ENCODE results near the gene CASZ1. TPM values are rescaled to one million over a fixed set of nuclear protein-coding genes. Genes with fewer than 3 reads are reported as not detected.

Gene CASZ1
- total RNA-seq, 2 donors from 2014 or later, result 90.9 to 96.9 TPM

GRCh38 chr1:10617318-10617717 is 179.1 kb downstream of the CASZ1 start:
- DNase-seq (ENCODE audit: low spot score), result no peak
- no peaks in the 10 kb centered on the region for H3K4me1 ChIP-seq (replicated peaks)
- no peak overlapping the region for H3K27ac ChIP-seq
- no peaks in the 10 kb centered on the region for H3K9me3 ChIP-seq
- 98% methylated on average over 5 of the region's 5 CpGs for WGBS
- H3K27me3 ChIP-seq (replicated peaks; ENCODE audit: insufficient read depth), result no peaks in the 10 kb centered on the region
- no peak overlapping the region for H3K4me3 ChIP-seq
- intact Hi-C loops (cut with DNase I), result no loop called here
- H3K36me3 ChIP-seq, result no peaks in the 10 kb centered on the region
- TF ChIP-seq POLR2AphosphoS5 (IDR thresholded peaks at IDR 0.05) (no peak), POLR2A (IDR thresholded peaks at IDR 0.05) (no peak)
- TF ChIP-seq, protein P1, sequence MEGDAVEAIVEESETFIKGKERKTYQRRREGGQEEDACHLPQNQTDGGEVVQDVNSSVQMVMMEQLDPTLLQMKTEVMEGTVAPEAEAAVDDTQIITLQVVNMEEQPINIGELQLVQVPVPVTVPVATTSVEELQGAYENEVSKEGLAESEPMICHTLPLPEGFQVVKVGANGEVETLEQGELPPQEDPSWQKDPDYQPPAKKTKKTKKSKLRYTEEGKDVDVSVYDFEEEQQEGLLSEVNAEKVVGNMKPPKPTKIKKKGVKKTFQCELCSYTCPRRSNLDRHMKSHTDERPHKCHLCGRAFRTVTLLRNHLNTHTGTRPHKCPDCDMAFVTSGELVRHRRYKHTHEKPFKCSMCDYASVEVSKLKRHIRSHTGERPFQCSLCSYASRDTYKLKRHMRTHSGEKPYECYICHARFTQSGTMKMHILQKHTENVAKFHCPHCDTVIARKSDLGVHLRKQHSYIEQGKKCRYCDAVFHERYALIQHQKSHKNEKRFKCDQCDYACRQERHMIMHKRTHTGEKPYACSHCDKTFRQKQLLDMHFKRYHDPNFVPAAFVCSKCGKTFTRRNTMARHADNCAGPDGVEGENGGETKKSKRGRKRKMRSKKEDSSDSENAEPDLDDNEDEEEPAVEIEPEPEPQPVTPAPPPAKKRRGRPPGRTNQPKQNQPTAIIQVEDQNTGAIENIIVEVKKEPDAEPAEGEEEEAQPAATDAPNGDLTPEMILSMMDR (IDR thresholded peaks at IDR 0.05), result no peak

DNA sequence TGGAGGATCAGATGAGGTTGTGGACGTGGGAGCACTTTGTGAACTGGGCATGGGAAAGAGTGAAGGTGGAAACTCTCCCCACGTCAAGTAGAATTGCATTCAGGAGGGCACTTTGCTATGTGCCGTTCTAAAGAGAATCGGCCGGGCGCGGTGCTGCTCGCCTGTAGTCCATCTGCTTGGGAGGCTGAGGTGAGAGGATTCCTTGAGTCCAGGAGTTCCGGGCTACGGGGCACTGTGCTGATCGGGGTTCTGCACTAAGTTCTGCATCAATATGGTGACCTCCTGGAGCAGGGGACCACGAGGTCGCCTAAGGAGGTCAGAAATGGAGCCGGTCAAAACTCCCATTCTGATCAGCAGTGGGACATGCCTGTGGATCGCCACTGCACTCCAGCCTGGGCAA is 179.8 kb downstream of the CASZ1 start:
- no peak for DNase-seq (ENCODE audit: low spot score)
- no peak for TF ChIP-seq POLR2A (IDR thresholded peaks at IDR 0.05)
- TF ChIP-seq, protein P1 (IDR thresholded peaks at IDR 0.05), result no peak
- TF ChIP-seq POLR2AphosphoS5 (IDR thresholded peaks at IDR 0.05), result no peak
- intact Hi-C loops (cut with DNase I), result no loop called here
- Histone ChIP-seq H3K9me3 (no peaks in the 10 kb centered on the region), H3K4me1 (replicated peaks) (no peaks in the 10 kb centered on the region), H3K36me3 (no peaks in the 10 kb centered on the region), H3K4me3 (no peak overlapping the region), H3K27me3 (replicated peaks; ENCODE audit: insufficient read depth) (no peaks in the 10 kb centered on the region), H3K27ac (no peak overlapping the region)
- WGBS, result 96% methylated on average over 15 of the region's 15 CpGs

GRCh38 chr1:10615932-10616671 is 180.3 kb downstream of the CASZ1 start:
- Histone ChIP-seq H3K27me3 (replicated peaks; ENCODE audit: insufficient read depth) (no peaks in the 10 kb centered on the region), H3K27ac (no peak overlapping the region), H3K4me3 (no peak overlapping the region), H3K4me1 (replicated peaks) (no peaks in the 10 kb centered on the region), H3K9me3 (no peaks in the 10 kb centered on the region), H3K36me3 (no peaks in the 10 kb centered on the region)
- no peak for DNase-seq (ENCODE audit: low spot score)
- WGBS, result 83% methylated on average over 27 of the region's 27 CpGs
- TF ChIP-seq, protein P1 (IDR thresholded peaks at IDR 0.05), result no peak
- no peak for TF ChIP-seq POLR2A (IDR thresholded peaks at IDR 0.05)
- no peak for TF ChIP-seq POLR2AphosphoS5 (IDR thresholded peaks at IDR 0.05)
- intact Hi-C loops (cut with DNase I), result no loop called here

DNA sequence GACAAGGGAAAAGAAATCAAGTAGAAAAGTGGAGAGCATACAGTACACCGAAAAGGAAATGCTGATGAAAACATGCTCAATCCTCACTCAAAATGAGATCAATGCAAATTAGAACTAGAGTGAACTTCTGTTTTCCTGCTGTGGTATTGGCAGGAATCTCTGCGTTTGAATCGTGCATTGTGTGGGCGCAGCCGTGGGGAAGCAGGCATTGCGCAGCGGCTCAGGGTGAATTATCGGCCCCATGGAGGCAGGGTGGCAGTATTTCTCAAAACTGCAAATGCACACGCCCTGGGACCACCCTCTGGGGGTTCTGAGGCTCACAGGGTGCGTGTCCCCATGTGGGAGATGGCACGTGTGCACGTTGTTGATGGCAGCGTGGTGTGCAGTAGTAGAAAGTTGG is 181.1 kb downstream of the CASZ1 start:
- TF ChIP-seq POLR2AphosphoS5 (IDR thresholded peaks at IDR 0.05) (no peak), POLR2A (IDR thresholded peaks at IDR 0.05) (no peak)
- TF ChIP-seq, protein P1 (IDR thresholded peaks at IDR 0.05), result no peak
- no peak for DNase-seq (ENCODE audit: low spot score)
- WGBS, result 94% methylated on average over 13 of the region's 13 CpGs

More for the DNA sequence above, 181.1 kb downstream of the CASZ1 start:
- Histone ChIP-seq H3K4me3 (no peak overlapping the region), H3K27me3 (replicated peaks; ENCODE audit: insufficient read depth) (no peaks in the 10 kb centered on the region), H3K4me1 (replicated peaks) (no peaks in the 10 kb centered on the region), H3K27ac (no peak overlapping the region), H3K9me3 (no peaks in the 10 kb centered on the region), H3K36me3 (no peaks in the 10 kb centered on the region)
- intact Hi-C loops (cut with DNase I), result no loop called here
